Activated T-helper 1 cell treated with anti-CD3 and anti-CD28 coated beads, Interleukin-2, amount 50 U/mL, for 16 hours (primary cell): Measurements from ENCODE around the gene TTLL6.

Experiments
- DNase-seq, 2 donors: peaks; one replicate each; pipeline ENCODE4 v3.0.0-alpha.2; 2020; ENCODE audit warnings: low read depth in 1 of 2, low spot score in 1 of 2

The TTLL6 gene

DNA sequence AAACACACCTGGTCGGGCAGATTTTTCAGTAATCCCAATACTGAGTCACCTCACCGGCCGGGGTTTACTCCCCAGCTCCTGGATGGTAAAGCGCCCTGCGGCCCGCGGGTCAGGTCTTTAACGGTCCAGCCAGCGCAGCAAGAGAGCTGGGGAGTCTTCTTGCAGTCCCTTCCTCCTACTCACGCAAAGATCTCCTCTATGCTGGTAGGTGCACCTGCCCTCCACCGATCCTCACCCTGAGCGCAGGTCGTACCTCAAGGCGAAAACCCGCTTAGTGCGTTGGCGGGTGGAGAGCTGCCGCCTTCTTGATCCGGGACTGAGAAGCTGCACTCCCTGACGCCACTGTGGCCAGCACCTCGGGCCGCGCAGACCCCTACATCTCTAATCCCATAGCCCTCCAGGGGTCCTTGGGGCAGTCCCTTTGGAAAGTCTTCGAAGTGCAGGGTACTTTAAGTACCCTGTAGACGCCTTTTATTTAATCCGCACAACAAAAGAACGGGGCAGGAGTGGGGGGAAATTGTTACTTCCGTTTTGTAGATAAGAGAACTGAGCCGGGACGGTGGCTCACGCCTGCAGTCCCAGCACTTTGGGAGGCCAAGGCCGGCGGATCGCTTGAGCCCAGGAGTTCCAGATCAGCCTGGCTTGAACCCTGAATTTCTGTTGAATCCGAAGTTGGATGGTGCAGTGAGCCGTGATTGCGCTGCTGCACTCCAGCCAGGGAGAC is 78.1 kb downstream of the TTLL6 start:
- DNase-seq, result no peak

DNA sequence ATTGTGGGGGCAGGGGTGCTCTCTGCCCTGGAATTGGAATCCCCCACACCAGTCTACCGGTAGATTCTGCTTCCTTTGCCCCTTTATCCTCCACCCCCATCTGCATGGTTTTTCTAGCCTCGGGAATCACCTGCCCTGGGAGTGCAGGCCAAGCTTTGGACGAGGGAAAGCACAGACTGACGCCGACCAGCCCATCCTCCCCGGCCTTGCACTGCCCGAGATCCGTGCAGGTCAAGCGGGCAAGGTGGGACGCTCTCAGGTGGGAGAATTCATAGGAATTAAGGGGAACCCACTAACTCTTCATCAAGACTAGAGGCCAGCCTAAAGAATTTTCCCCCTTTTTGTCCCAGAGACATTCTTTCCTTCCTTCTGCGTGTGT is 78.6 kb downstream of the TTLL6 start:
- DNase-seq, result no peak

DNA sequence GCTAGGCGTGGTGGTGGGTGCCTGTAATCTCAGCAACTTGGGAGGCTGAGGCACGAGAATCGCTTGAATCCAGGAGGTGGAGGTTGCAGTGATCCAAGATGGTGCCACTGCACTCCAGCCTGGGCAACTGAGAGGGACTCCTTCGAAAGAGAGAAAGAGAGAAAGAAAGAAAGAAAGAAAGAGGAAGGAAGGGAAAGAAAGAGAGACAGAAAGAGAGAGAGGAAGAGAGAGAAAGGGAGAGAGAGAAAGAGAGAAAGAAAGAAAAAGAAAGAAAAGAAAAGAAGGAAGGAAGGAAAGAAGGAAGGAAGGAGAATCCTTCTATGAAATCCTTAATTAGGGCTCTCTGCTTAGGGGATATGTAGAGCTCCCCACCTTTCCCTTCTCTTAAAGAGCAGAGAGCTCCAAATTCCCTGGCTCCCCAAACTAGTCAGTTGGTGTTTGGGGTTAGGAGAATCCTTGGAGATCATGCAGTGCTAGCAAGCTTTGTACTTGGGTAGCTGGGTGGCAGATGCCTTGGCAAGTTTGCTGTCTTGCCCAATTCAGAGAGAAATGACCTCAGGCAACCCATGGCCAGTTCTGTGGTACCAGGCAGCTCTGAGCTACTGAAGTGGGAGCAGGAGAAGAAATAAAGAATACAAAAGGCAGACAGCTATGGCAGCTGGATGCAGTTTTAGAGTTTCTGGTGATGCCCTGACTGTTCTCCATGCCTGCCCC is 79.5 kb downstream of the TTLL6 start:
- DNase-seq, result no peak

DNA sequence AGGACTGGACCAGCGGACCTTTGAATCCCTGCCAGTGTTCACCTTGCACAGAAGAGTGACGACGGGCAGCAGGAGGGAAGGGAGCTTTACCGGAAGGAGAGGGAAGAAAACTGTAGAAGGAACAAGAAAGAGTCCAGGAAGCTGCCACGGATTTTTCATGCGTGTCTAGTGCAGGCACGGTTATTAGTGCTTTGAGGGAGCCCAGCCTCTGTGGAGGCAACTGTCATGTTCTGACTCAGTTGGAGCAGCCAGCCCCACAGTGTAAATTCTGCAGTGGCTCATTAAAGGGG is 82.0 kb downstream of the TTLL6 start:
- DNase-seq, result no peak

DNA sequence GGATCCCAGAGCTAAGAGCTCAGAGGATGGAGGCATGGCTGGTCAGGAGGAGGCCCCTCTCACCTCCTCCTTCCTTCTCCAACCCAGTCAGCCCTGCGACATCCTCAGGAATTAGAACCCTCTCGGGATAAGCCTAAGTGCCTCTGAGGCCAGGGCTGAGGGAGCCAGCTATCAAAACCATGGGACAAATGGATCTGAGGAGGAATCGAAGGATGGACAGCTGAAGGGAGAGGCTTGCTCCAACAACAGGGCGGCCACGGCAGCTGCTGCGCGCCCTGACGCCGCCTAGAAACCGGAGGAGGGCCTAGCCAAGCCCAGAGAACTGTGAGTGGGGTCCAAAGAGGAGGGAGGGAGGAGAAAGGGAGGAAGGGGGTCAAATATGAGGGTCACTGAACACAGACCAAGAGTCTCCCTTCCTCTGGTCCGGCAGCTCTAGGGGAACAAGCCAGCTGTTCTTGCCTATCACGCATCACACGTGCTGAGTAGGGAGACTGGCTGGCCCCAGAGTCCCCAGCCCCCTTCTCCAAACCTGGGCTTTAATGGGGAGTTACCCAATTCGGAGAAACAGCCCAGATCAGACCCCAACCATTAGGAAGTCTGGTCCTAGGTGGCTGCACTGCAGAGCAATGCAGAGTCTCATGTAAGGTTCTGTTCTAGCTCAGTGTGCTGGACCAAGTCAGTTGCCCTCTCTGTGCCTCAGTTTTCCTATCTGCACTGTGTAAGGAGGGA is 82.5 kb downstream of the TTLL6 start:
- no peak for DNase-seq

DNA sequence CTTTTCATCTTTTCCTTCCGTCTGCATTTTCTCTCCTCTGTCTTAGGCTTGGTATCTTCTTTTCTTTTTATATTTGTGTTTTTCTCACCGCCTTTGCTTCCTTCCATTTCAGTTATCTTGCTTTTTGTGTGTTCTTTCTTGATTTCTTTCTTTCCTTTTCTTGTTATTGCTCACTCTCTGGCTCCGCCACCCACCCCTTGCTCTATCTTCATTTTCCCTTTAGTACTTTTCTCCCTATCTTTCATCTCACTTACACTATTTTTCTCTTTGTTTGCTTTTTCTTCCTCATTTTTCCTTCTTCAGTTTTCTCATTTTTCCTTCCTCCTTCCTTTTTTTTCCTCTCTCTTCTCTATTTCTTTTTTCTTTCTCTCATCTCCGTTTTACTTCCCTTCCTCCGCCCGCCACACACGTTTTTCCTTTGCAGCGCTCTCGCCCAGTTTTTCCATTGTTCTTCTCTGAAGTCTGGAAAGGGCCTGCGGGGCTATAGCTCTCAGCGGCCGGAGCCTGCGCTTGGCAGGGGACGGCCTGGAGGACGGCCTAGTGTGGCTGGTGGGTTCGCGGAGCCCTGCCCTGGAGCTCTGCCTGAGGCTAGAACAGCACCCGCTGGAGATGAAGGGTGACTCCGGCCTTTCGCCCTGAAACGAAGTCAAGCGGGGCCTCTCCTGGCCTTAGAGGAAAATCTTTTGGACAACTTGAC is 83.2 kb downstream of the TTLL6 start:
- DNase-seq, result no peak

DNA sequence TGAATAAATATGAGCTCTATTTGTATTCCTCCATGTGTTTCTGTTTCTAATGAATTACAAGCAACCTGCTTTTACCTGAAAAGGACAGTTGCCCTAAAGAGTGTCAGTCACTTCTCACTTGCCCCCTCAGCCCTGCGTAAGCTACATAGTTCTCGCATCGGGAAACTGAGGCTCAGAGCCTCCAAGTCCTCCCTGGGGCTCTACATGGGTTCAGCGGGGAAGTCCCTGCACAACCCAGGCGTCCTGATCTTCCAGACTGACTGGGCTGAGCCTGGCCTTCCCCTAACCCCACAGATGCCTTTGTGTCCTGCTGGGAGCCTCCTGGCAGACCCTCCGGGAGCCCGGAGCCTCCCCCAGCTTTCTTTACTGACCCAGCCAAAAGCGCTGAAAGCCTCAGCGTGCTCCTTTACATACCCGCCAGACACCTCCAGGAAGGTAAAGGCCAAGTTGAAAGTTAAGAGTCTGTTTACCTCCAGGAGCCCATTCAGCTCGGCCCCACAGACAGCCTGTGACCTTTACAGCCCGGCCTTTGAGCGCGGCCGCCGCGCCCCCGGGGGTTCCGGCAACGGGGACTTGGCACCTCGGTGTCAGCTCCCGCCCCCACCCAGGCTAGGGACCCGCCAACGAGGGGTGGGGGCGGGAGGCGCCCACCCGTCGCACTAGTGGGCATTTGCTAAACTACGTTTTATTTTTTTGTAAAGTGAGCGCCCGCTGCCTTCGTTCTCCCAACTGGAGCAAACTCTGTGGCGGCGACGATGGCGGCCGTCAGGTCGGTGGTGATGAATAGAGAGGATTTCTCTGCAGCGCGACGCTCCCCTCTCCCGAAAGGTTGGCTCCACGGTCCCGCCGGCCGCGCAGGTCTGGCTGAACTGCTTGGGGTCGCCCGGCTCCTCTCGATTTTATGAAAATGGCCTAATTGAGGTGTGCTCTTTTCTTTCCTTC is 84.1 kb downstream of the TTLL6 start:
- DNase-seq, result no peak

DNA sequence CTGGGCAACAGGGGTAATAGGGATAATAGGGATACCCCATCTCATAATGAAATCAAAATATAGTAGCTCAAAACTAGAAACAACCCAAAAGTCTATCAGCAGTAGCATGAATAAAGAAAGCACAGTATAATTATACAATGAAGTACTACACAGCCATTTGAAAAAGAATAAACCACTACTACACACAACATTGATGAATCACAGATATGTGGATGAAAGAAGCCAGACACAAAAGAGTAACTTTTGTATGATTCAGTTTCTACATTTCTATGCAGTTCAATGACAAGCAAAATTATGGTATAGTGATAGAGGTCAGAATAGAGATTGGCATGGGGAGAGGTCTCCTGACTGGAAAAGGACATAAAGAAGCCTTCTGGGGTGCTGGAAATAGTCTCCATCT is 85.7 kb downstream of the TTLL6 start:
- no peak for DNase-seq

DNA sequence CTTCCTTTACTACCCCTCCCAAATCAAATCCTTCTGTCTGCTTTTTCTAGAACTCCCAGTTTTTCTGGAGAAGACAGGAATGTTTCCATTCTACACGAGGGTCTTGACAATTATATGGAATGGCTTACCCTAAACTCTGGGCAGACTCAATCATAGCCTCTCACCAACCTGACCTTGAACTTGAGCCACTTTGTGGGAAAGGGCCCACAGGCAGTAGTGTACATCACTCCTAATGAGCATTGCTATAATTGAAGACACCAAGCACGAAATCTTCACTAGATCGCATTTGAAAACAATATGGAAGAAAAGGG is 86.8 kb downstream of the TTLL6 start:
- no peak for DNase-seq

DNA sequence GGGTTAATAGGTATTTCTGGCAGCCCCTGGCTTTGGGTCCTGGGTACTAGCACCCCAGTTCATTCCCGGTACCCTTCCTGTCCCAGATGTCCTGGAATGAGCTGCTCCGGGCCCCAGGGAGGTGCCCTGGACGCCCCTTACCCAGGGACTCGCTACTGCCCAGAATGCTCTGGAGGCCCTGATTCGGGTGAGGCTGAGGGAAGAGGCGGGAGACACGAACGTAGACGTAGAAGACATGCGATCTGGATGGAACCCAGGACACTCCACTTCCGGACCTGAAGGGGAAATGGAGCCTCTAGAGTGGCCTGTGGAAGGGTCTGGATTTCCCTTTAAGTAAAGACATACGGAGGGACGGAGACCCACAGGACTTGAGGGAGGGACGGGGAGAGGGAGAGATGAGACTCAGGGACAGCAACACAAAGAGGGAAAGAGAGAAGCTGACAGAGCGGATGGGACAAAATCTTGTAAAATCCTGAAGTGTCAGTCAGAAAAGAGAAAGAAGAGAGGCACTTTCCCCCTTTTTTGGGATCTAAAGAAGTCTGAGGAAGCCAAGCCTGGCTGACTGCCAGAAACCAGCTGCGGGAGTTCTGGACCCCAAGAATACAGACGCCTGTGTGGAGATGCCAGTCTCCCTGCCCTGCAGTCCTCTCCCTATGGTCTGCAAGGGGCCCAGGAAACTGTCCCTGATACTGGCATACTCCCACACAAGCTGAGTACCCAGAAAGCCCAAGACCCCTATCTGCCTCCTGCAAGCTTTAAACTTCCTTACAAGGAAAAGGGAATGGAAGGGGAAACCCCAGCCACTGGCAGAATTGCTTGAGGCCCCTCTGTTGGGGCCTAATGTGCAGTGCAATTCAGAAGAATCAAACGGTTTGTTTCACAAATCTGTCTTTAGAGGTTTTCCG is 87.4 kb downstream of the TTLL6 start:
- DNase-seq, result no peak

DNA sequence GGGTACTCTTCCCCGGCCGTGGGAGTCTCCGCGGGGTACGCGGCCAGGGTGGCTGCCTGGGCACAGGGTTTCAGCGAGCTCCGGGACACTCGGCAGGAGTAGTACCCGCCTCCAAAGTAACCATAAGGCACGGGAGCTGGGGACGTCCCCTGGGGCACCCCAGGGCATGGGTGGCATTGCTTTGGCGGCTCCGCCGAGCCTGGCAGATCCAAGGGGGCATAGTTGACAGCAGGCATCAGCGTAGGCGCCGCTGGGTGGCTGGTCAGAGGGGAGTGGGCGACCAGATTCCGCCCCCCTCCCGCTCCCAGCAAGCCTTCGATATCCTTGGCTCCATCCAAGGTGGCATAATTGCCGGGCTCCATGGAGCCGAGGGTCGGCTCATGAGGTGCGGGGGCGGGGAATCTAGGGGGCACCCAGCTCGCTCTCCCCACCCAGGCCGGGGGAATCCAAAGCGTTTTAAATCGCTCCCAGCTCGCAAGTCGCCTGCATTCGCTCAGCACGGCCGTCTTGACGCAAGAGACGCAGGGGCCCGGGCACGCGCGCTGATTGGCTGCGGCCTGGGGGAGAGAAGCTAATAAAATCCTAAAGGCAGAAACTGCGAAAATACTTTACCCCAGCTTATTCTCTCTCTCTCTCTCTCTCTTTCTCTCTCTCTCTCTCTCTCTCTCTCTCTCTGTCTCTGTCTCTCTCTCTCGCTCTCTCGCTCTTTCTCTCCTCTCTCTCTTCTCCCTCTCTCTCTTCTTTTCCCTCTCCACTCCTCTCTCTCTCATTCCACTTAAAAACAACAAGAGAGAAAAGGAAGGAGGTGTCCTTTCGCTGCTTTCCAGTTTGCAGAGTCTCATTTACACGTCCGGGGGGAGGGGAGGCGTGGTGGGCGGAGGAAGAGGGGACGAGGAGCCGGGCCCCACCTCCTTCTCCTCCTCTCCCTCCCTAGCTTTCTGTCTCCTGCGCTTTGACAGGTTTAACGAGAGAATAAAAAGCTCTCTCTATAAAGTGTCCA is 88.5 kb downstream of the TTLL6 start, which contains the start of gene HOXB13:
TSS of gene HOXB13 (minus strand) at position 519 of the 1,000 bp plus-strand sequence. CDS start at position 362, 157 bp downstream.
- no peak for DNase-seq

DNA sequence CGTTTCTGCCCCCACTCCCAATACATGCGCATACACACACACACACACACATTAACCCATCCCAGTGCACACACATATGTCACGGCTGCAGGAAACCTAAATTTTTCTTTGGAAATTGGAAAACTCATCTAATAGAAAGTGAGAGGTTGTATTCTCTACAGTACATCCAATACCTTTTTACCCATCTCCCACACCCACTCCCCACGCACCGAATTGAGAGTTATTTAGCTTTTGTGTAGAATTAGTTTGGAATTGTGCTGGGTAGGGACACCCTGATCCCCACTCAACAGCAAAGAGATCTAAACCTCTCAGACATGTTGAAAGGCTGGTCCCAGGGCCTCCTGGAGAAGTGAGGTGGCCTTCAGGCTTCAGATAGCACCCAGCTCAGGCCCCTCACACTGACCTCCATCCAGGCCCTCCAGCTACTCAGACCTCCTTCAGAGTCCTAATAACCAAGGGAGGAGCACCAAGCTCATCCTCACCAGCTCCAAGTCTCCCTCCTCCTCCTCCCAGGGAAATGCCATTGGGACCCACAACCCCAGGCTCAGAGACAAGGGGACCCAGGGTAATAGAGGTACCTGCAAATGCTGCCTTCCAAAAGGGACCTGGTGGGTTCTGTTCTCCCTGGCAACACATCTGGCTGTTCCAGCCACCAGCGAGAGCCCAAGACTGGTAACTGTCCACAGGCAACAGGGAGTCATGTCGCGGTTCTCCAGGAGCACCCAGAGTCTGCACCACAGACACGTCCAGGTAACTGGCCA is 89.4 kb downstream of the TTLL6 start:
- no peak for DNase-seq

DNA sequence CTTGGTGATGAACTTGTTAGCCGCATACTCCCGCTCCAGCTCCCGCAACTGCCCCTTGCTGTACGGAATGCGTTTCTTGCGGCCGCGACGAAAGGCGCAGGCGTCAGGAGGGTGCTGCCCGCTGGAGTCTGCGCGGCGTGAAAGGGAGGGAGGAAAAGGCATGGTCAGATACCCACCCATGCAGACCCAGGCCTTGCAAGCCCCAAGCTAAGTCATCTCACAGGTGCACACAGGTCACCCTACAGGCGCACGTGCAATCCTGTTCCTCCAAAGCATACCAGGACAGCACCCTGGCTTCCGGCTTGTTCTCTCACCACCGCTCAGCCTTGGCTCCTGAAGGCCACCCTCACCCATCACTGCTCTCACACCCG is 90.1 kb downstream of the TTLL6 start:
- DNase-seq, result no peak

DNA sequence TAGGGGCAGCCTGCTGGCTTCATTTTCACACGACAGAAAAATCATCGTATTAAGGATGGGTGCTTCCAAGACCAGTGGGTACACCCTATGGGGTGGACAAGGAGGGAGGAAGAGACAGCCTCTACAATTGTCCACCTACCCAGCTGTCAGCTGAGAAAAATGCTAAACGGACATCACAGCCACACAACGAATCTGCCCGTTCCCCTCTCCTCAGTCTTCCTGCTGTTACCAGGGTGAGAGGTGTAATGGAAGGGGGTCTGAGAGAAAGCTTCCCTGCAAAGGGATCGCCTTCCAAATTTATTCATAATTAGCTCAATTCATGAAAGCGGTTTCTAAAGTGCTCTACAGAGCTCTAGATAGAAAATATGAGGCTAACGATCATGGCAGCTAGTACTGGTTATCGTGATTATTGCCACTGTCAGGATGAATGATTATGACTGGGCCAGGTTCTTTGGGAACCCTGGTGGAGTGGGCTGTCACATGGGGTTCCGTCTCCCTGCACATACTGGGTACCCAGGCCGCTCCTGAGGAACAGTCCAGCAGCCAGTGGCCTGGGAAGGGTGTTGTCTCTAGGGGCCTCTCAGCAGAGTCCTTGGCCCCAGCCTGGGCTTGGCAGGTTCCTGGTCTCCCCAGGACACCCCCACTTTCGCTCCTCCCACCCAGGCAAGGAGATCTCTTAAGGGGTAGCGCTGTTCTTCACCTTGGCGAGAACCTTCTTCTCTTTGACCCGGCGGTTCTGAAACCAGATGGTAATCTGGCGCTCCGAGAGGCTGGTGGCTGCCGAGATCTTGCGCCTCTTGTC is 90.7 kb downstream of the TTLL6 start:
- DNase-seq, result no peak

DNA sequence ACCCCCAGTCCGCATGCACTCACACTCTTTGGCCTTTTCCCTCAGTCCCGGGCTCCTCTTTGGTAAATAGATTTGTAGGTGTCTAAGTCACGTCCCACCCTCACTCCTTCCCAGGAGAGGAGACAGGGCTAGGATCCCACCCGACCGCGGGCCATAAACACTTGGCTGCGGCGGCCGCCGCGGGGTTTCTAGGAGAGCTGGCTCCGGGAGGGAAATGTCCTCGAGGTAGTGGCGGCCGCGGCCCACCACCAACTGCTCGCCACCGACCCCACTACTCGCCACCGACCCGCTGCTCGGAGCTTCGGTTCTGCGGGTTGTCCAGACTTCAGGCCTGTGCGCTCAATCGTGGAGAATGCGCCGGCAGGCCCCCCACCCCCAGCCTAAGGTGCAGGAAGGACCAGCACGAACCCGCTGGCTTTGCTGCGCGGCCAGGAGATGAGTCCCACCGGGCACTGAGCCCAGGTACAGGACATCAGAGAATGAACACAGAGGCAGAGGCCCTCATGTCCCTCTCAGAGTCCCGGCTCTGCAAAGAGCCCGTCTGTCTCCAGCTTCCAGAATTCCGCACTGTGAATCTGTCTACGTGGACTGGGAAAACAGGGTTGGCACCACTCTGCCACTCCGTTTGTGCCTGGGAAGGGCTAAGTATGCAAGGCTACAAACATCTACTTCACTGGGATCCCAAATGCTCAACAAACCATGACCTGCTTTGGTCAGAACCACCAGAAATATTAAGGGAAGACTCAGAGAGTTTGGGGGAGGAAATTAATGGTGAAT is 91.6 kb downstream of the TTLL6 start:
- no peak for DNase-seq

DNA sequence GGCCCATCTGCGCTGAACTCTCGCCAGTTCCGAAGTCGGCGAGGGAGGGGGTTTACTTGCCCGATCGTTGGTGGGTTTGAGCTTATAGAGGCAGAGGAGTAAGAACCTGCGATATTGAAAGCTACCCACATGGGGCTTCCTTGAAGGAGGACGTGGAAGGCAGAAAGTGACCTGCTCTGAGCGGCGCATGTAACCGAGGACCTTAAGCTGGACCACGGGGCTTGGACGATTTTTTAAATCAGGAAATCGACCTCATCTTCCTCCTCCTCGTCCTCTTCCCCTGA is 92.1 kb downstream of the TTLL6 start:
- no peak for DNase-seq
